NCI-H774 (cell line): Measurements from ENCODE around the gene PHKB.
"Not testable (repeated sequence)": the region's sequence is repeated elsewhere in the genome, so short reads cannot be mapped to it uniquely, and the experiment has no call there.

Source experiments
- DNase-seq: peaks from one replicate; lab custom pipeline; 2025; lab: John Stamatoyannopoulos, UW

Gene PHKB

GRCh38 chr16:47507701-47508100 lies 46.6 kb downstream of the PHKB start:
- no peak for DNase-seq

- DNase-seq = no peak
These were observed 50.8 kb downstream of the PHKB start for GRCh38 chr16:47511882-47512281.

- no peak for DNase-seq
These were observed 57.9 kb downstream of the PHKB start for GRCh38 chr16:47519037-47519436.

- DNase-seq = no peak
These were observed 58.4 kb downstream of the PHKB start for GRCh38 chr16:47519546-47519945.

GRCh38 chr16:47519996-47520679 lies 59.0 kb downstream of the PHKB start:
- DNase-seq = no peak

GRCh38 chr16:47523342-47524006 lies 62.3 kb downstream of the PHKB start:
- no peak for DNase-seq

- DNase-seq = no peak
These were observed 62.9 kb downstream of the PHKB start for GRCh38 chr16:47524007-47524405.

GRCh38 chr16:47528431-47528830 lies 67.3 kb downstream of the PHKB start:
- DNase-seq = no peak

GRCh38 chr16:47533744-47534292 lies 72.7 kb downstream of the PHKB start:
- no peak for DNase-seq

GRCh38 chr16:47538472-47538871 lies 77.3 kb downstream of the PHKB start:
- DNase-seq = no peak

GRCh38 chr16:47539707-47540670 lies 78.9 kb downstream of the PHKB start:
- DNase-seq = not testable (repeated sequence)

GRCh38 chr16:47541135-47541534 lies 80.0 kb downstream of the PHKB start:
- DNase-seq = not testable (repeated sequence)

GRCh38 chr16:47544255-47544654 lies 83.1 kb downstream of the PHKB start:
- not testable (repeated sequence) for DNase-seq

GRCh38 chr16:47551185-47551584 lies 90.1 kb downstream of the PHKB start:
- DNase-seq = not testable (repeated sequence)

- DNase-seq = not testable (repeated sequence)
These were observed 90.6 kb downstream of the PHKB start for GRCh38 chr16:47551767-47552166.

- no peak for DNase-seq
These were observed 92.9 kb downstream of the PHKB start for GRCh38 chr16:47553853-47554564.

- not testable (repeated sequence) for DNase-seq
These were observed 93.5 kb downstream of the PHKB start for GRCh38 chr16:47554587-47554986.

GRCh38 chr16:47561286-47561685 lies 100.2 kb downstream of the PHKB start:
- no peak for DNase-seq

- no peak for DNase-seq
These were observed 101.2 kb downstream of the PHKB start for GRCh38 chr16:47562366-47562765.

GRCh38 chr16:47565454-47565853 lies 104.3 kb downstream of the PHKB start:
- no peak for DNase-seq

GRCh38 chr16:47567321-47567720 lies 106.2 kb downstream of the PHKB start:
- no peak for DNase-seq

GRCh38 chr16:47568351-47568750 lies 107.2 kb downstream of the PHKB start:
- DNase-seq = no peak
